Measurements from ENCODE around the gene DAPL1. TPM values are rescaled to one million over a fixed set of nuclear protein-coding genes. Genes with fewer than 3 reads are reported as not detected.

The DAPL1 gene, protein sequence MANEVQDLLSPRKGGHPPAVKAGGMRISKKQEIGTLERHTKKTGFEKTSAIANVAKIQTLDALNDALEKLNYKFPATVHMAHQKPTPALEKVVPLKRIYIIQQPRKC
- not detected in 2 replicates for total RNA-seq (2013; cell fraction: nucleolus; rRNA removed)
- total RNA-seq (2014; rRNA removed) (not detected in 2 replicates), total RNA-seq (2014; rRNA removed; fragmentation: Illumina TruSeq; extraction: Trizol) (not detected in 2 replicates), total RNA-seq (2021) (not detected in 2 replicates), polyA plus RNA-seq (2011; rRNA removed) (not detected in 2 replicates), polyA plus RNA-seq (2014; fragmentation: Illumina TruSeq; extraction: Trizol) (not detected in 2 replicates), polyA plus RNA-seq (2014; fragmentation: Nextera tagmentation; extraction: Ambion mirVana) (not detected), polyA plus RNA-seq (2014; rRNA removed) (not detected in 2 replicates), polyA plus RNA-seq (2016; fragmentation: Nextera tagmentation; extraction: Ambion mirVana) (not detected), polyA minus RNA-seq (2011; rRNA and poly(A)+ RNA removed) (not detected in 2 replicates), Bru-seq, nascent RNA (not detected), BruChase-seq, experiment 1, labeled RNA remaining after a 6-hour chase (not detected), BruChase-seq, experiment 2, labeled RNA remaining after a 2-hour chase (not detected)
- not detected for polyA plus RNA-seq (2011; ENCODE audit: low read depth)
- polyA plus RNA-seq (2011; cell fraction: cytosol; rRNA removed) = not detected in 2 replicates
- not detected in 2 replicates for polyA plus RNA-seq (2011; cell fraction: nucleus; rRNA removed)
- not detected in 2 replicates for polyA plus RNA-seq (2012)
- not detected in 2 replicates for polyA minus RNA-seq (2011; cell fraction: cytosol; rRNA and poly(A)+ RNA removed)
- polyA minus RNA-seq (2011; cell fraction: nucleus; rRNA and poly(A)+ RNA removed) = not detected in 2 replicates
- long read RNA-seq, experiment 1 = 0 reads
- long read RNA-seq, experiment 2 = 0 reads

DNA sequence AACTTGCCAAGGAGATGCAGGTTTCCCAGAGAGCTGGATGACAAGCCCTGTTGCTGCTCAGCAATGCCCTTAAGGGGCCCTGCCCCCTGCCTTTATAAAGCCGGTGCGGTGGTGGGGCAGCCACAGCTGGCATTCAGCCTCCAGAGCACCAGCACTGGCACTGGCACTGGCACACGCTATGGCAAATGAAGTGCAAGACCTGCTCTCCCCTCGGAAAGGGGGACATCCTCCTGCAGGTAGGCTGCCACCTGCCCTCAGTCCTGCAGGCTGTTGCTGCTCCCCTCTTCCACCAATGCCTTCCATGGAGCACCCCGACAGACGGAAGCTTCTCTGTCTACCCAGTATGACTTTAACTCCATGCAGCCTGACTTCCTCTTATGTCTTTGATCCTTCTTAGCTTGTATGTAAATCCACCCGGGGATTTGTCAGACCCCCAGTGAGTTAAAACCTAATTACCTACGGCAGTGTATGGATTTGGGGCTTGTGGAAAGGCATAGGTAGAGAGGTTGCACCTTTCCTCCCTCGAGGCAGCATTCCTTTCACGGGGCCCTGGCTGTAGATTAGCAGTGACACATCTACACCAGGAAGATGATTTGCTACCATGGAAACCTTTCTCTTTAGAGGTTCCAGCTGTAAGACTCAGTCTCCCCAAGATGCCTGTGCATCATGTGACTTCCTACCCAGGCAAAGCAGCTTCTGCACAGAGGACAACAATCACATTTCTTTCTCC lies at the start of gene DAPL1:
Gene DAPL1, plus strand, starts transcription at position 123 of the 730 bp plus-strand sequence. Its CDS starts 56 bp downstream, at position 179.
- Histone ChIP-seq H3K27me3 (replicated peaks in 1 of 2; ENCODE audit: control insufficient read depth in 2 of 2, insufficient read depth in 2 of 2, low read length in 1 of 2) (no peaks in the 10 kb centered on the region; a peak in 2 of 4 replicates), H3K4me2 (ENCODE audit: control insufficient read depth, insufficient read depth) (no peak within 1 kb of the TSS), H3K4me3 (no peak within 1 kb of the TSS), H3K9me3 (replicated peaks; ENCODE audit: control insufficient read depth, insufficient read depth, low read length) (no peaks in the 10 kb centered on the region), H3K27ac (ENCODE audit: control insufficient read depth, insufficient read depth) (no peak within 1 kb of the TSS), H3K9ac (ENCODE audit: control insufficient read depth, insufficient read depth, low read length) (no peak within 1 kb of the TSS), H4K20me1 (ENCODE audit: control insufficient read depth, insufficient read depth) (no peaks in the 10 kb centered on the region), H2AFZ (ENCODE audit: control insufficient read depth, low read depth, low read length) (no peak within 1 kb of the TSS), H3K4me1 (ENCODE audit: control insufficient read depth, insufficient read depth, low read length) (no peaks in the 10 kb centered on the region), H3K36me3 (ENCODE audit: control insufficient read depth in 2 of 2, insufficient read depth in 2 of 2, low read length in 1 of 2) (no peaks in the 10 kb centered on the region), H3K79me2 (ENCODE audit: control insufficient read depth, insufficient read depth, low read length) (no peaks in the 10 kb centered on the region)
- no TSS peak for BruUV-seq (replicated peaks)
- ChIA-PET POLR2A (no interaction called here), RAD21 (ENCODE audit: unreplicated experiment) (no interaction called here), SMC1A (ENCODE audit: uncharacterized antibody, unreplicated experiment) (no interaction called here), CTCF (no interaction called here)
- ATAC-seq (no peak), FAIRE-seq (no peak), DNase-seq (ENCODE audit: low read depth, low spot score) (no peak)
- WGBS (ENCODE audit: insufficient coverage, insufficient replicate concordance, low lambda C conversion rate, missing lambda C conversion rate) = 17% methylated on average over 10 of the region's 10 CpGs
- in situ Hi-C loops (cut with MboI) = no loop called here
- intact Hi-C loops (cut with micrococcal nuclease; ENCODE audit: unreplicated experiment) = loop anchor here (10.0 kb wide), 1 partner anchor 1909 kb away; no protein-coding TSS in a partner anchor
- TF ChIP-seq BHLHE40 (IDR thresholded peaks at IDR 0.05; ENCODE audit: borderline replicate concordance in 1 of 2, low read depth in 2 of 2, low read length in 1 of 2) (no peak), ZNF217 (IDR thresholded peaks at IDR 0.05) (no peak), HDAC6 (IDR thresholded peaks at IDR 0.05; ENCODE audit: unreplicated experiment) (no peak), MYB (IDR thresholded peaks at IDR 0.05; ENCODE audit: borderline replicate concordance, low read depth, low read length) (no peak), NR2F1 (conservative IDR thresholded peaks at IDR 0.05) (no peak), ZNF384 (IDR thresholded peaks at IDR 0.05; ENCODE audit: borderline replicate concordance, low read depth, low read length) (no peak), SMARCA5 (IDR thresholded peaks at IDR 0.05) (no peak), GATAD2B (conservative IDR thresholded peaks at IDR 0.05; ENCODE audit: low read depth) (no peak), EED (IDR thresholded peaks at IDR 0.05; ENCODE audit: low read depth) (no peak), IKZF1 (conservative IDR thresholded peaks at IDR 0.05) (no peak)
- TF ChIP-seq, protein P1, sequence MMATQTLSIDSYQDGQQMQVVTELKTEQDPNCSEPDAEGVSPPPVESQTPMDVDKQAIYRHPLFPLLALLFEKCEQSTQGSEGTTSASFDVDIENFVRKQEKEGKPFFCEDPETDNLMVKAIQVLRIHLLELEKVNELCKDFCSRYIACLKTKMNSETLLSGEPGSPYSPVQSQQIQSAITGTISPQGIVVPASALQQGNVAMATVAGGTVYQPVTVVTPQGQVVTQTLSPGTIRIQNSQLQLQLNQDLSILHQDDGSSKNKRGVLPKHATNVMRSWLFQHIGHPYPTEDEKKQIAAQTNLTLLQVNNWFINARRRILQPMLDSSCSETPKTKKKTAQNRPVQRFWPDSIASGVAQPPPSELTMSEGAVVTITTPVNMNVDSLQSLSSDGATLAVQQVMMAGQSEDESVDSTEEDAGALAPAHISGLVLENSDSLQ (IDR thresholded peaks at IDR 0.05) = no peak
- TF ChIP-seq, protein P2, sequence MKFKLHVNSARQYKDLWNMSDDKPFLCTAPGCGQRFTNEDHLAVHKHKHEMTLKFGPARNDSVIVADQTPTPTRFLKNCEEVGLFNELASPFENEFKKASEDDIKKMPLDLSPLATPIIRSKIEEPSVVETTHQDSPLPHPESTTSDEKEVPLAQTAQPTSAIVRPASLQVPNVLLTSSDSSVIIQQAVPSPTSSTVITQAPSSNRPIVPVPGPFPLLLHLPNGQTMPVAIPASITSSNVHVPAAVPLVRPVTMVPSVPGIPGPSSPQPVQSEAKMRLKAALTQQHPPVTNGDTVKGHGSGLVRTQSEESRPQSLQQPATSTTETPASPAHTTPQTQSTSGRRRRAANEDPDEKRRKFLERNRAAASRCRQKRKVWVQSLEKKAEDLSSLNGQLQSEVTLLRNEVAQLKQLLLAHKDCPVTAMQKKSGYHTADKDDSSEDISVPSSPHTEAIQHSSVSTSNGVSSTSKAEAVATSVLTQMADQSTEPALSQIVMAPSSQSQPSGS (IDR thresholded peaks at IDR 0.05; ENCODE audit: low read length) = no peak
- TF ChIP-seq, protein P3, sequence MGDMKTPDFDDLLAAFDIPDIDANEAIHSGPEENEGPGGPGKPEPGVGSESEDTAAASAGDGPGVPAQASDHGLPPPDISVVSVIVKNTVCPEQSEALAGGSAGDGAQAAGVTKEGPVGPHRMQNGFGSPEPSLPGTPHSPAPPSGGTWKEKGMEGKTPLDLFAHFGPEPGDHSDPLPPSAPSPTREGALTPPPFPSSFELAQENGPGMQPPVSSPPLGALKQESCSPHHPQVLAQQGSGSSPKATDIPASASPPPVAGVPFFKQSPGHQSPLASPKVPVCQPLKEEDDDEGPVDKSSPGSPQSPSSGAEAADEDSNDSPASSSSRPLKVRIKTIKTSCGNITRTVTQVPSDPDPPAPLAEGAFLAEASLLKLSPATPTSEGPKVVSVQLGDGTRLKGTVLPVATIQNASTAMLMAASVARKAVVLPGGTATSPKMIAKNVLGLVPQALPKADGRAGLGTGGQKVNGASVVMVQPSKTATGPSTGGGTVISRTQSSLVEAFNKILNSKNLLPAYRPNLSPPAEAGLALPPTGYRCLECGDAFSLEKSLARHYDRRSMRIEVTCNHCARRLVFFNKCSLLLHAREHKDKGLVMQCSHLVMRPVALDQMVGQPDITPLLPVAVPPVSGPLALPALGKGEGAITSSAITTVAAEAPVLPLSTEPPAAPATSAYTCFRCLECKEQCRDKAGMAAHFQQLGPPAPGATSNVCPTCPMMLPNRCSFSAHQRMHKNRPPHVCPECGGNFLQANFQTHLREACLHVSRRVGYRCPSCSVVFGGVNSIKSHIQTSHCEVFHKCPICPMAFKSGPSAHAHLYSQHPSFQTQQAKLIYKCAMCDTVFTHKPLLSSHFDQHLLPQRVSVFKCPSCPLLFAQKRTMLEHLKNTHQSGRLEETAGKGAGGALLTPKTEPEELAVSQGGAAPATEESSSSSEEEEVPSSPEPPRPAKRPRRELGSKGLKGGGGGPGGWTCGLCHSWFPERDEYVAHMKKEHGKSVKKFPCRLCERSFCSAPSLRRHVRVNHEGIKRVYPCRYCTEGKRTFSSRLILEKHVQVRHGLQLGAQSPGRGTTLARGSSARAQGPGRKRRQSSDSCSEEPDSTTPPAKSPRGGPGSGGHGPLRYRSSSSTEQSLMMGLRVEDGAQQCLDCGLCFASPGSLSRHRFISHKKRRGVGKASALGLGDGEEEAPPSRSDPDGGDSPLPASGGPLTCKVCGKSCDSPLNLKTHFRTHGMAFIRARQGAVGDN (IDR thresholded peaks at IDR 0.05) = no peak

Measured in GM12878 (cell line).